SK-N-MC (cell line): ENCODE results near the gene ARHGAP44.

ENCODE experiments used
- EZH2 ChIP-seq: fragments of 200-600 bp; sonication (generic); IDR thresholded peaks from one replicate; pipeline ENCODE4 v1.6.1; 2017; ENCODE audit warnings: antibody characterized with exemption
- FOXP2 ChIP-seq: optimal IDR thresholded peaks from 2 replicates; pipeline ENCODE3; 2011; ENCODE audit warnings: mild to moderate bottlenecking, moderate library complexity; ENCODE audit not compliant: insufficient read depth; ENCODE audit errors: extremely low read length, control extremely low read depth
- POLR2AphosphoS5 ChIP-seq: IDR thresholded peaks from 2 replicates; pipeline ENCODE4 v1.6.1; 2012; ENCODE audit warnings: mild to moderate bottlenecking, low read depth, low read length, borderline replicate concordance

DNA sequence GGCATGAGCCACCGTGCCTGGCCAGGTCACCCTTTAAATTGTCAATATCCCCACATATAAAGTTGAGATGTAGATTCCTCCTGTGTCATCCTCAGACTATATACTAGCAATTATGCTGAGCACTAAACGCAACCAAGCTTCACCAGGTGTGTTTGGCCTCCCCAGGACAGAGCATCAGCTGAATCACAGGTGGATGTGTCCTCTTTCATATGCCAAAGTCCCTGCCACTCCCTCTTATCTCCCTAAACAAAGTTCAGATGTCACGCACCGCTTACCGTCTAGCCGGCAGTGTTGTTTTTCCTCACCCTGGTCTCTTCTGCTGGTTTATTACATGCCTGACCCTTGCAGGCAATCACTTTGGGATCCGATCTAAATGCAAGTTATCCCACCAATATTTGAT lies 43.8 kb upstream of the ARHGAP44 start:
- TF ChIP-seq EZH2 (no peak), POLR2AphosphoS5 (no peak), FOXP2 (no peak)
